Measurements from ENCODE around the gene DCP1B.

Gene DCP1B

DNA sequence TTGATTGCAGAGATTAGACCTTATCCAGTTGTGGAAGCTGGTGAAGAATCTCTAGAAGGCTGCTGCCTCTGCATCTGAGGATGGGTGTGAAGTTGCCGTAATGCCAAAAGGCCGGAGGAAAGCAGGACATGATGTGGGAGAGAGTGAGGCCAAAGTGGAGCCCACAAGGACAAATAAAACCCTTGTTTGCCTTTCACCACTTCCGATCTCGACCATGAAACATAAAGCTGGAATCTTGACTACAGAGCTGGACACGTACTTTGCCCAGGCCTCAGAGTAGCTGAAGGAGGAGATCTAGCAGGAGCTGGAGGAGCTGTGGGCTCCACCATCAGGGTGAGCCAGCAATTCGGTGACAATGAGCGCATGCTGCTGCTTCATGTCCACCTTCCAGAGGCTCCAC lies 43.5 kb upstream of the DCP1B start:
- TF ChIP-seq, protein P1, sequence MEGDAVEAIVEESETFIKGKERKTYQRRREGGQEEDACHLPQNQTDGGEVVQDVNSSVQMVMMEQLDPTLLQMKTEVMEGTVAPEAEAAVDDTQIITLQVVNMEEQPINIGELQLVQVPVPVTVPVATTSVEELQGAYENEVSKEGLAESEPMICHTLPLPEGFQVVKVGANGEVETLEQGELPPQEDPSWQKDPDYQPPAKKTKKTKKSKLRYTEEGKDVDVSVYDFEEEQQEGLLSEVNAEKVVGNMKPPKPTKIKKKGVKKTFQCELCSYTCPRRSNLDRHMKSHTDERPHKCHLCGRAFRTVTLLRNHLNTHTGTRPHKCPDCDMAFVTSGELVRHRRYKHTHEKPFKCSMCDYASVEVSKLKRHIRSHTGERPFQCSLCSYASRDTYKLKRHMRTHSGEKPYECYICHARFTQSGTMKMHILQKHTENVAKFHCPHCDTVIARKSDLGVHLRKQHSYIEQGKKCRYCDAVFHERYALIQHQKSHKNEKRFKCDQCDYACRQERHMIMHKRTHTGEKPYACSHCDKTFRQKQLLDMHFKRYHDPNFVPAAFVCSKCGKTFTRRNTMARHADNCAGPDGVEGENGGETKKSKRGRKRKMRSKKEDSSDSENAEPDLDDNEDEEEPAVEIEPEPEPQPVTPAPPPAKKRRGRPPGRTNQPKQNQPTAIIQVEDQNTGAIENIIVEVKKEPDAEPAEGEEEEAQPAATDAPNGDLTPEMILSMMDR (IDR thresholded peaks at IDR 0.05; ENCODE audit: insufficient read depth, low read depth, low read length, missing control alignments) = no peak
- DNase-seq (ENCODE audit: low read depth) = no peak
- H3K4me3 ChIP-seq (ENCODE audit: low read depth, low read length) = no peak overlapping the region

- H3K4me3 ChIP-seq (ENCODE audit: low read depth, low read length) = no peak overlapping the region
- TF ChIP-seq, protein P1 (IDR thresholded peaks at IDR 0.05; ENCODE audit: insufficient read depth, low read depth, low read length, missing control alignments) = no peak
- DNase-seq (ENCODE audit: low read depth) = no peak
Observed at GRCh38 chr12:2046957-2047356, 42.7 kb upstream of the DCP1B start.

DNA sequence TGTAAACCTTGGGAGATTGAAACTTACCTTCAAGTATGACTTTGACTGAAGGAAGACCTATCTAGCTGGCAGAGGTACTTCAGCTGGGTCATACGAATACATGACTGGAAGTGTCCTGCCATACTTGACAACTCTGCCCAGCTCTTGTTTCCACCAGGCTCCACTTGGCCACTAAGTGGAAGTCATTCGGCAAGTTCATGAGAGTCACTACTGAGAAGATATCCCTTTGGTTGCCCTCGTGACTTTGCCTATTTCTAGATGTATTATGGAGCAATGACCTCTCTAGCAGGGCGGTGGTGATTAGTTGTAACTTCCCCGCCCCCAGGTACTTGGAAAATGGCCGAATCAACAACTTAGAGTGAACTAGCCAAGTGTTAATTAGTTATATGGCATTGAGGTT lies 39.9 kb upstream of the DCP1B start:
- H3K4me3 ChIP-seq (ENCODE audit: low read depth, low read length) = no peak overlapping the region
- no peak for DNase-seq (ENCODE audit: low read depth)
- TF ChIP-seq, protein P1 (IDR thresholded peaks at IDR 0.05; ENCODE audit: insufficient read depth, low read depth, low read length, missing control alignments) = no peak

GRCh38 chr12:2043054-2043453 lies 38.8 kb upstream of the DCP1B start:
- DNase-seq (ENCODE audit: low read depth) = no peak
- H3K4me3 ChIP-seq (ENCODE audit: low read depth, low read length) = no peak overlapping the region
- TF ChIP-seq, protein P1 (IDR thresholded peaks at IDR 0.05; ENCODE audit: insufficient read depth, low read depth, low read length, missing control alignments) = no peak

- DNase-seq (ENCODE audit: low read depth) = no peak
- TF ChIP-seq, protein P1 (IDR thresholded peaks at IDR 0.05; ENCODE audit: insufficient read depth, low read depth, low read length, missing control alignments) = no peak
- H3K4me3 ChIP-seq (ENCODE audit: low read depth, low read length) = no peak overlapping the region
Observed at GRCh38 chr12:2039034-2039433, 34.8 kb upstream of the DCP1B start.

- no peak for DNase-seq (ENCODE audit: low read depth)
- H3K4me3 ChIP-seq (ENCODE audit: low read depth, low read length) = peak overlapping the region; percentile 33
- TF ChIP-seq, protein P1 (IDR thresholded peaks at IDR 0.05; ENCODE audit: insufficient read depth, low read depth, low read length, missing control alignments) = no peak
Observed at GRCh38 chr12:2035431-2036055, 31.3 kb upstream of the DCP1B start.

Data from GM12865 (cell line).